GM21381 (cell line): Measurements from ENCODE around the gene CDK8.
"Not testable (repeated sequence)": the region's sequence is repeated elsewhere in the genome, so short reads cannot be mapped to it uniquely, and the experiment has no call there.

Source experiments
- ATAC-seq: cut with Tn5 transposase; IDR thresholded peaks from one replicate; pipeline ENCODE4 v1.9.1; 2021; ENCODE audit warnings: mild to moderate bottlenecking, moderate library complexity; ENCODE audit not compliant: unreplicated experiment

The CDK8 gene

DNA sequence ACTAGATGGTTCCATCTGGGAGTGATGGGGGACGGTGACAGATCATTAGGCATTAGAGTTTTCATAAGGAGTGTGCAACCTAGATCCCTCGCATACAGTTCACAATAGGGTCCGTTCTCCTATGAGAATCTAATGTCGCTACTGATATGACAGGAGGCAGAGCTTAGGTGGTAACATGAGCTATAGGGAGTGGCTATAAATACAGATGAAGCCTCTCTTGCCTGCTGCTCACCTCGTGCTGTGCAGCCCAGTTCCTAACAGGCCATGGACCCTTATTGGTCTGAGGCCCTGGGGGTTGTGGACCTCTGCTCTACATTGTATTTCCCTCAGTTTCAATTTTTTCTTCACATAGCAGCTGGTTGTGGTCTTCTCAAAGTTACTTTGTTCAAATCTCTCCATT, 56.5 kb downstream of the CDK8 start:
- no peak for ATAC-seq

DNA sequence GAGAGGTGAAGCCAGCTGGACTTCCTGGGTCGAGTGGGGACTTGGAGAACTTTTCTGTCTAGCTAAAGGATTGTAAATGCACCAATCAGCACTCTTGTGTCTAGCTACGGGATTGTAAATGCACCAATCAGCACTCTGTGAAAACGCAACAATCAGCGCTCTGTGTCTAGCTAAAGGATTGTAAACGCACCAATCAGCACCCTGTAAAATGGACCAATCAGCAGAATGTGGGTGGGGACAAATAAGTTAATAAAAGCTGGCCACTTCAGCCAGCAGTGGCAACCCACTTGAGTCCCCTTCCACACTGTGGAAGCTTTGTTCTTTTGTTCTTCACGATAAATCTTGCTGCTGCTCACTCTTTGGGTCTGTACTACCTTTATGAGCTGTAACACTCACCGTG, 58.1 kb downstream of the CDK8 start:
- not testable (repeated sequence) for ATAC-seq

GRCh38 chr13:26316095-26316494, 62.2 kb downstream of the CDK8 start:
- ATAC-seq, result not testable (repeated sequence)

DNA sequence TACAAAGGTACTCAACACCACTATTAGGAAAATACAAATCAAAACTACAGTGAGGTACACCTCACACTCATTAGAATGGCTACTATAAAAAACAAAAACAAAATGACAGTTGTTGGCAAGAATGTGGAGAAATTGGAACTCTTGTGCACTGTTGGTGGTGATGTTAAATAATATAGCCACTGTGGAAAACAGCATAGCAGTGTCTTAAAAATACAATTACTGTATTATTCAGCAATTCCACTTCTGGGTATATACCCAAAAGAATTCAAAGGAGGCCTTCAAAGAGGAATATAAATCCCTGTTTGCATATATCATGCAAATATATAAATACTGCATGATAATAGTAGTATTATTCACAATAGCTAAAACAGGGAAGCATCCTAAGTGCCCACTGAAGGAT, 66.8 kb downstream of the CDK8 start:
- no peak for ATAC-seq

DNA sequence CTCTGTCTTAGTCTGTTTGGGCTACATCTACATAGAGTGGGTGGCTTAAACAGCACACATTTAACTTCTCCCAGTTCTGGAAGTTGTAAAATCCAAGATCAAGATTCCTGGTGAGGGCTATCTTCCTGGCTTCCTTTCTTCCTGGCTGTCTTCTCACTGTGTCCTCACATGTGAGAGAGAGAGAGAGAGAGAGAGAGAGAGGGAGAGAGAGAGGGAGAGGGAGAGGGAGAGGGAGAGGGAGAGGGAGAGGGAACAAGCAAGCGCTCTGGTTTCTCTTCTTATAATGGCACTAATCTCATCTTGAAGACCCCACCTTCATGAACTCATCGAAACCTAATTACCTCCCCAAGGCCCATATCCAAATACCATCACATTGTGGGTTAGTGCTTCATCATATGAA, 69.2 kb downstream of the CDK8 start:
- no peak for ATAC-seq

DNA sequence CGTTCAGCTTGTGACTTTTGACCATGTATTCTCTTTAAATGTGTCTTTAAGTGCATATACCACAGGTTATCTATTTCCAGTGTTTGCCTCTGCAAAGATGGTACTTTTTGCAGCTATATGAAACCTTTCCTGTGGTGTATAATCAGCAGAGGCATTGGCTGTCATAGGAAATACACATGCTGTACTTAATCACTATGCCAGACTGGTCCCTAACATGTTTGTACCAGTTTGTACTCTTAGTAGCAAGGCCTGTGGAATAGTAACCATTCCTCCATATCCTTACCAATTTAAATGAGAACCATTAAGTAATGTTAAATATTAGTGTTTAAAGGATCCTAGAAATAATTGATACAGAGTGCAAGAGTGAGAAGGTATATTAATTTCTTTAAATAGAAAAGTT, 69.8 kb downstream of the CDK8 start:
- ATAC-seq, result no peak

GRCh38 chr13:26324294-26324693, 70.4 kb downstream of the CDK8 start:
- ATAC-seq, result no peak

- no peak for ATAC-seq
These were observed 70.9 kb downstream of the CDK8 start for GRCh38 chr13:26324867-26325266.

DNA sequence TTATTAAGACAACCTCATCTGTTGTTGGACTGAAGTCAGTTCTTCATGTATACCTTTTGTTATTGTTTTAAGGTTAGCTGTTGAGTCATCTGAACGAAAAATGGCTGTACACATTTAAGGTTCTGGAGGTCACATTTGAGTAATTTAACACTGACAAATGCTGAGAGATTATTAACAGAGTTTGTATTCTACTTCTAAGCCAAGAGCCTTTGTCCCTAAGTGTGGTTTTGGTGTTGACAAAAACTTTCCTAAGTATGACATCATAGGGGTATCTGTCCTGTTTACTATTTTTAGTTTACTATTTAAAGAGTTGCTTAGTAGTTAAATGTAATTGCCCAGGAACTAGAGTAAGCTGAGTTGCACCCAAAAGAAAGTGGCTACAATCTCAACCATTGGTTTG, 71.9 kb downstream of the CDK8 start:
- peak; percentile 83 for ATAC-seq

GRCh38 chr13:26326562-26326961, 72.6 kb downstream of the CDK8 start:
- ATAC-seq, result no peak

- ATAC-seq, result no peak
These were observed 74.2 kb downstream of the CDK8 start for GRCh38 chr13:26327940-26328725.

DNA sequence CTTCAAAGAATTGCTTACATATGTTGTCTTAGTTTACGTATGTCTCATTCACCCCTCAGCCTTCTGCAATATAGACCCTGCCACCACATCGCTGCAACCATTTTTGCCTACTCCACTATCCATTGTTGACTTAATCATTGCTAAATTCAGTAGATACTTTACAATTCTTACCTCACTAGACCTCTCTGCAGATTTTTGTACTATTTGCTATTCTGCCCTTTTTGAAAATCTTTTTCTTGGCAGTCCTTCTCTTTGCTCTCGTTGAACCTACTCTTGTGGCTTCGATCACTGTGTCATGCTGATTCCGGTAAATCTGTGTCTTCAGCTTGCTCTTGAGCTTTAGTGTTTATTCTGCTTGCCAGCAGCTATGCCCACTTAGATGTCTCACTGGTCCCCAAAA, 81.2 kb downstream of the CDK8 start:
- ATAC-seq, result no peak

GRCh38 chr13:26340807-26341206, 86.9 kb downstream of the CDK8 start:
- no peak for ATAC-seq

DNA sequence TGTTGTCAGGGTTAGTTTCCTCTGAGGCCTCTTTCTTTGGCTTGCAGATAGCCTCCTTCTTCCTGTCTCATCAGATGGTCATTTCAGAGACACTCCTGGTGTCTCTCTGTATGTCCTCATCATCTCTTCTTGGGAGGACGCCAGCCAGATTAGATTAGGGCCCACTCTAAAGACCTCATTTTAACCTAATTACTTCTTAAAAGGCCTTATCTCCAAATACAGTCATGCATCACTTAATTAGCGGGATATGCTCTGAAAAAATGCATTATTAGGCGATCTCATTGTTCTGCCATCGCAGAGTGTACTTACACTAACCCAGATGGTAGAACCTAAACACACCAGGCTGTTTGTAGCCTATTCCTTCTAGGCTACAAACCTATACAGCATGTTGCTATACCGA, 89.0 kb downstream of the CDK8 start:
- ATAC-seq, result no peak

GRCh38 chr13:26343816-26344215, 89.9 kb downstream of the CDK8 start:
- no peak for ATAC-seq

- ATAC-seq, result no peak
These were observed 91.1 kb downstream of the CDK8 start for GRCh38 chr13:26344980-26345379.

DNA sequence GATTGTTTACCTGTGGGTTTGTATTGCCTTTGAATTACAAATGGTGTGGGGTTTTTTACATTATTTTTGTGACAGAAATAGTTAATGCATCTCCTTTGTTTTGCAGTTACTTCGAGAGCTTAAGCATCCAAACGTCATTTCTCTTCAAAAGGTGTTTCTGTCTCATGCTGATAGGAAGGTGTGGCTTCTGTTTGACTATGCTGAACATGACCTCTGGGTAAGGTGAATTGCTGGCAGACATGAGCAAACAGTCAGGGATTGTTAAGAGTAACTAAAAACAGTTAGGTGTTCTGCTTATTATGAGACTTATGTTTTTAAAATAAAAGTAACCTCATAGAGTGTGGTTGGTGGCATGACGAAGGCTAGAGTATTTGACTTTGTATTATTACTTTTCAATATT, 95.0 kb downstream of the CDK8 start:
- ATAC-seq, result no peak

DNA sequence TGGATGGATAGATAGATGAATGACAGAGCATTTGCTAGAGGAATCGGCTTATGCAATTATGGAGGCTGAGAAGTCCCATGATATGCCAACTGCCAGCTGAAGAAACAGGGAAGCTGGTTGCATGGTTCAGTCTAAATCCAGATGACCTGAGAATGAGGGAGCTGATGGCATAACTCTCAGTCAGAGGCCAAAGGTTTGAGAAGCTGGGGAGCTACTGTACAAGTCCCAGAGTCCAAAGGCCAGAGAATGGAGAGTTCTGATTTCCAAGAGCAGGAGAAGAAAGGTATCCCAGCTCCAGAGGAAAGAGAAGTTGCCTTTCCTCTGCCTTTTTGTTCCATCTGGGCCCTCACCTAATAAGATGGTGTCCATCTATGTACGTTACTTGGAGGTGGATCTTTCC, 108.3 kb downstream of the CDK8 start:
- ATAC-seq, result no peak

GRCh38 chr13:26370553-26370952, 116.6 kb downstream of the CDK8 start:
- ATAC-seq, result no peak

GRCh38 chr13:26372747-26373146, 118.8 kb downstream of the CDK8 start:
- no peak for ATAC-seq

DNA sequence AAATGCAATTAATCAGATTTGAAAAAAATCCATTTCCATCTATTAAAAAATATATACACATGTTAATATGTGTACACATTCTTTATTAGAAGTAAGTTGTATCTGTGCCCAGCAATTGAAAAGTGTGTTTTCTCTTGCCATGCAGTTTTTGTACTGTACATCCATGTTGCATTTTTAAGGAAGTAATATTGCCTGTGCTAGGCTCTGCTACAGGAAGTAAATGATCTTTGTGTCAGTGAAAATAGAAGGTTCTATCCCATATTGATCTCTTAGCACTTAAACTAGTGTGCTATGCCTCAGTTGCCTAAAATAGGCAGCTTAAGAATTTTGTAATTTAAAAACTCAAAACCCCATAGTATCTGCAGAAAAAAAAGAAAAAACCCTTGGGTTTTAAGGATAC, 122.5 kb downstream of the CDK8 start:
- ATAC-seq, result no peak

DNA sequence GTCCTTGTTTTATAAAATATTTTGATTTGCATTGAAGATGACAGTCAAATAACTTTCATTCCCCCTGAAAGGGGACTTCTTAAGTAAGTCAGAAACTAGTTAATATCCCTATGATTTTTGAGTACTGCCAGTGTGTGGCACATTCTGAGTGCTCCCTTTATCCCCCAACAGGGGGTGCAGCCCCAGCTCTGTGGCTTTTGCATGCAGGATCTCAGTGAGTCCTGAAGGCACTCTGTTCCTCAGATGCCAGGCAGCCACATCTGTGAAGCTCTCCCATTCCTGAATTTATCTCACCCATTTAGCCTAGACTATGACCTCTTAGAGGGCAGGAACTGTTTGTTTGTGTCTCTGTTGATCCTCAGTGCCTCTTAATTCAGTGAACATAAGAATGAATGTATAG, 123.1 kb downstream of the CDK8 start:
- no peak for ATAC-seq

DNA sequence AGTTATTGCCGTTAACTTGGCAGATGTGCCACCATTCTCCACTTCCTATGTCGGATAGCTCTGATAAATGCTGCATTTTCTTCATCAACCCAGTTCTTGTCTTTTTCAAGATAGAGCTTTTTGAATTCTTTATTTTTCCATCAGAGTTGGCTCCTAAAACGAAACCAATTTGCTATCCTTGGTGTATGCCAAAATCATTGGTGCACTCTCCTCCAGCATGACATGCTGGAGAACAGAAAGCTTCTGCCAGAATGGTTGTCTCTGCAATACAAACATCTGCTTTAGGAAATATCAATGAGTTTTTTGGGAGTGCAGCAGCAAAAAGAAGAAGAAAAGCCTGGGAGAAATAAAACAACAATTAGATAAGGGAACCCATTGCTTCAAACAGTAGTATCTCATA, 124.2 kb downstream of the CDK8 start:
- ATAC-seq, result no peak
